ENCODE results near the gene ZNF573.

GRCh38 chr19:37779127-37780005 is at the start of gene ZNF573:
- TF ChIP-seq CTCF (IDR thresholded peaks at IDR 0.05), result peak in 3 of 7 experiments; percentile 8 to 36 (median 31)
- TF ChIP-seq POLR2A (IDR thresholded peaks at IDR 0.05), result peak in 2 of 3 donors; percentile 54 to 58
